DOHH2 (cell line): ENCODE data around the gene NCKAP5.

Experiments
- H3F3A ChIP-seq: fragments of 200-600 bp; sonication (generic), shearing (Covaris generic); 2 replicates; pipeline ENCODE4 v1.6.0; 2016; ENCODE audit warnings: antibody characterized with exemption, mild to moderate bottlenecking; ENCODE audit not compliant: control insufficient read depth, insufficient read depth
- H3K27ac ChIP-seq: fragments of 200-600 bp; sonication (generic); 2 replicates; pipeline ENCODE4 v1.5.1; 2014; ENCODE audit warnings: low read depth, mild to moderate bottlenecking, low read length, moderate library complexity
- H3K27me3 ChIP-seq: fragments of 200-600 bp; sonication (generic); 2 replicates; pipeline ENCODE4 v1.6.1; 2014; ENCODE audit warnings: mild to moderate bottlenecking, low read length, mixed read lengths; ENCODE audit not compliant: control insufficient read depth
- H3K36me3 ChIP-seq: fragments of 200-600 bp; sonication (generic); 2 replicates; pipeline ENCODE4 v1.6.1; 2014; ENCODE audit warnings: mild to moderate bottlenecking, low read length, moderate library complexity, mixed read lengths; ENCODE audit not compliant: control insufficient read depth
- H3K4me1 ChIP-seq: fragments of 200-600 bp; sonication (generic); 2 replicates; pipeline ENCODE4 v1.6.1; 2014; ENCODE audit warnings: mild to moderate bottlenecking, low read length, mixed read lengths; ENCODE audit not compliant: control insufficient read depth
- H3K4me2 ChIP-seq: fragments of 200-600 bp; sonication (generic); 2 replicates; pipeline ENCODE4 v1.6.0; 2014; ENCODE audit warnings: mild to moderate bottlenecking, low read length, moderate library complexity
- H3K4me3 ChIP-seq: fragments of 200-600 bp; sonication (generic); 2 replicates; pipeline ENCODE4 v1.5.1; 2014; ENCODE audit warnings: mild to moderate bottlenecking, low read length, mixed read lengths
- H3K79me2 ChIP-seq: fragments of 200-600 bp; sonication (generic); 2 replicates; pipeline ENCODE4 v1.6.1; 2014; ENCODE audit warnings: mild to moderate bottlenecking, low read length, mixed read lengths; ENCODE audit not compliant: control insufficient read depth
- H3K9me2 ChIP-seq: fragments of 200-600 bp; sonication (generic); replicated peaks from 2 replicates; pipeline ENCODE4 v1.6.1; 2014; ENCODE audit warnings: mild to moderate bottlenecking, low read length, mixed read lengths; ENCODE audit not compliant: control insufficient read depth
- H3K9me3 ChIP-seq: fragments of 200-600 bp; sonication (generic); 2 replicates; pipeline ENCODE4 v1.6.1; 2014; ENCODE audit warnings: antibody characterized with exemption, low read length, mixed read lengths; ENCODE audit not compliant: control insufficient read depth, insufficient read depth
- H4K20me1 ChIP-seq: fragments of 200-600 bp; sonication (generic); 2 replicates; pipeline ENCODE4 v1.6.0; 2014; ENCODE audit warnings: low read depth, mild to moderate bottlenecking, antibody characterized with exemption, low read length, moderate library complexity; ENCODE audit not compliant: control insufficient read depth, insufficient read depth
- EZH2phosphoT487 ChIP-seq: fragments of 200-600 bp; sonication (generic); IDR thresholded peaks from 2 replicates; pipeline ENCODE4 v1.6.1; 2017; ENCODE audit warnings: borderline replicate concordance, mild to moderate bottlenecking, antibody characterized with exemption, low read length, moderate library complexity, mixed read lengths
- TF ChIP-seq, protein P1 (sequence below): fragments of 200-600 bp; sonication (generic); IDR thresholded peaks from one replicate; pipeline ENCODE4 v1.5.1; 2014; ENCODE audit warnings: antibody characterized with exemption, mild to moderate bottlenecking, low read depth, low read length; ENCODE audit not compliant: poor library complexity, severe bottlenecking

NCKAP5 gene

DNA sequence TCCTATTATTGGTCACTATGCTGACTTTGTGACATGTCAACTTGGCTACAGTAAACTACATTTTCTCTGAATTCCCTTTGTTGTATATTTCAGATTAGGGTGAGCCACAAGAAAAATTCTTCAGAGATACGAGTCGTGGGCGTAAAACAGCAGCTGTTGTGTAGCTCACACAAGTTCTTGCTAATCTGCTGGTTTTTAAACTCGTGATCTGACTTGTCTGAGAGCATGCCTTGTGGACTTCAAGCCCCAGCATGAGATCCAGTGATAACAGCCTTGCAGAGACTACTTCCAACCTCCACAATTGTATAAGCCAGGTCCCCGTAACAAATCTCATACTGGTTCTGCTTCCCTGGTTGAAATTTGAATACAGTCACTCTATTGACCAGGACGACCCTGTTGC lies 638.5 kb downstream of the NCKAP5 start:
- Histone ChIP-seq H3K36me3 (no peaks in the 10 kb centered on the region), H3K4me2 (no peak overlapping the region), H3K27me3 (no peaks in the 10 kb centered on the region), H3K9me3 (no peaks in the 10 kb centered on the region), H3K27ac (no peak overlapping the region), H4K20me1 (no peaks in the 10 kb centered on the region), H3K4me1 (no peaks in the 10 kb centered on the region), H3F3A (no peaks in the 10 kb centered on the region), H3K4me3 (no peak overlapping the region), H3K79me2 (no peaks in the 10 kb centered on the region), H3K9me2 (no peaks in the 10 kb centered on the region)
- TF ChIP-seq EZH2phosphoT487, result no peak
- TF ChIP-seq, protein P1, sequence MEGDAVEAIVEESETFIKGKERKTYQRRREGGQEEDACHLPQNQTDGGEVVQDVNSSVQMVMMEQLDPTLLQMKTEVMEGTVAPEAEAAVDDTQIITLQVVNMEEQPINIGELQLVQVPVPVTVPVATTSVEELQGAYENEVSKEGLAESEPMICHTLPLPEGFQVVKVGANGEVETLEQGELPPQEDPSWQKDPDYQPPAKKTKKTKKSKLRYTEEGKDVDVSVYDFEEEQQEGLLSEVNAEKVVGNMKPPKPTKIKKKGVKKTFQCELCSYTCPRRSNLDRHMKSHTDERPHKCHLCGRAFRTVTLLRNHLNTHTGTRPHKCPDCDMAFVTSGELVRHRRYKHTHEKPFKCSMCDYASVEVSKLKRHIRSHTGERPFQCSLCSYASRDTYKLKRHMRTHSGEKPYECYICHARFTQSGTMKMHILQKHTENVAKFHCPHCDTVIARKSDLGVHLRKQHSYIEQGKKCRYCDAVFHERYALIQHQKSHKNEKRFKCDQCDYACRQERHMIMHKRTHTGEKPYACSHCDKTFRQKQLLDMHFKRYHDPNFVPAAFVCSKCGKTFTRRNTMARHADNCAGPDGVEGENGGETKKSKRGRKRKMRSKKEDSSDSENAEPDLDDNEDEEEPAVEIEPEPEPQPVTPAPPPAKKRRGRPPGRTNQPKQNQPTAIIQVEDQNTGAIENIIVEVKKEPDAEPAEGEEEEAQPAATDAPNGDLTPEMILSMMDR, result no peak

- no peaks in the 10 kb centered on the region for H4K20me1 ChIP-seq
- no peaks in the 10 kb centered on the region for H3K9me3 ChIP-seq
- no peaks in the 10 kb centered on the region for H3K36me3 ChIP-seq
- no peaks in the 10 kb centered on the region for H3F3A ChIP-seq
- H3K27ac ChIP-seq, result no peak overlapping the region
- no peaks in the 10 kb centered on the region for H3K79me2 ChIP-seq
- no peak for TF ChIP-seq EZH2phosphoT487
- TF ChIP-seq, protein P1, result no peak
- no peaks in the 10 kb centered on the region for H3K9me2 ChIP-seq
- no peaks in the 10 kb centered on the region for H3K4me1 ChIP-seq
- no peak overlapping the region for H3K4me3 ChIP-seq
- H3K27me3 ChIP-seq, result no peaks in the 10 kb centered on the region
- no peak overlapping the region for H3K4me2 ChIP-seq
Observed at GRCh38 chr2:132923787-132924186, 644.5 kb downstream of the NCKAP5 start.

DNA sequence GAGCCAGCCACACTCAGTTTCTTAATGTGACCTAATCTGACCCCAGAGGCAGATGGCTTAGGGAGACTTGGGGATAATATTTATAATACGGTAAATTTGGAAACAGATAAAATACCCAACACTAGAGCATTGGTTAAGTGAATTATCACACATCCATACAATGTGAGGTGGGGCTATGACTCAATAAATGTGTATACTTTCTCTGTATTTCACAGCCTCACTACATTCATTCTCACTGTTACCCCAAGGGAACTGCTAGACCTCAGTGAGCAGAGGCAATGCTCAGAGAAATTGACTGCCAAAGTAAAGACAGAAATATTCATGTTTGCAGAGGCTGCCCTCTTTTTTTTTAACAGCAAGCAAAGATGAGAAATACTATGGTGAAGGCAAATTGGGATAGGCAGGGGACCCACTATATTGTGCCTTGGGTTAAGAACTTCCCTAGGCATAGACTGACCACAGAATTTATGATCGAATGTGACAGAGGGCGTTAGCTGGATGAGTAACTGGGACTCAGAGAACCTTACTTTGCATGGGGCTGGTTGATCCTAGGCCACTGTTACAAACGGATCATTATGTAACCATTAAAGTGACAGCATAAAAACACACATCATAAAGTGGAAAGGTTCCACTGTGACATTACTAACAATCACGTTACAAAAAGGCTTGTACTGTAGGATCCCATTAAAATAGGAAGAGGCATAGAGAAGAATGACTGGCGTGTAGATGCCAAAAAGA lies 652.3 kb downstream of the NCKAP5 start:
- Histone ChIP-seq H3K9me2 (no peaks in the 10 kb centered on the region), H3K4me1 (no peaks in the 10 kb centered on the region), H4K20me1 (no peaks in the 10 kb centered on the region), H3K27ac (no peak overlapping the region), H3K4me2 (no peak overlapping the region), H3F3A (no peaks in the 10 kb centered on the region), H3K27me3 (no peaks in the 10 kb centered on the region), H3K4me3 (no peak overlapping the region), H3K9me3 (no peaks in the 10 kb centered on the region), H3K36me3 (no peaks in the 10 kb centered on the region), H3K79me2 (no peaks in the 10 kb centered on the region)
- no peak for TF ChIP-seq EZH2phosphoT487
- TF ChIP-seq, protein P1, result no peak
